K562 (cell line): ENCODE measurements around the gene HS3ST5. TPM values are rescaled to one million over a fixed set of nuclear protein-coding genes. Genes with fewer than 3 reads are reported as not detected.

ENCODE experiments used
- ATAC-seq: fragments of 200-7000 bp; cut with Tn5 transposase; 3 replicates; pipeline ENCODE4 v1.9.1; 2020; ENCODE audit warnings: moderate library complexity
- BruUV-seq: library from RNA; stranded (reverse); fragments of 400-500 nt; replicated peaks from 2 replicates; lab custom pipeline; 2021; lab: Mats Ljungman, UMichigan
- CTCF ChIA-PET: fragments of 300-600 bp; formaldehyde crosslinking; extraction: SDS; loops from one replicate; lab custom pipeline; 2021; ENCODE audit warnings: low intra/inter-chr PET ratio; lab: Yijun Ruan, JAX
- POLR2A ChIA-PET: fragments of 300-600, 350-650 bp; sonication (Branson Sonifier 250); formaldehyde crosslinking; extraction: SDS; loops from one replicate; lab custom pipeline; 2021; ENCODE audit warnings: antibody characterized with exemption, inconsistent platforms; lab: Yijun Ruan, JAX
- DNase-seq, 4 experiments: peaks; one replicate each; pipeline versions ENCODE4 v3.0.0 to v3.0.0-alpha.2; 2011 to 2018; ENCODE audit warnings: low spot score in 3 of 4, mixed read lengths in 3 of 4; ENCODE audit errors: extremely low read depth in 1 of 4
- FAIRE-seq: peaks from 2 replicates; lab custom pipeline; 2011; peaks lifted over from hg19 to GRCh38; lab: Jason Lieb, UNC
- H2AFZ ChIP-seq: 2 replicates; pipeline ENCODE4 v1.6.0; 2011; ENCODE audit warnings: low read depth, low read length, control low read depth, inconsistent platforms
- H3K27ac ChIP-seq: fragments of 200-600 bp; 3 replicates; pipeline ENCODE4 v1.8.0; 2011; ENCODE audit warnings: low read depth, mild to moderate bottlenecking, control low read depth, inconsistent platforms, low read length, moderate library complexity, mixed read lengths; ENCODE audit errors: extremely low read depth
- H3K27me3 ChIP-seq, 2 experiments: fragments of 300-600 bp in 1 of 2; 2 replicates in 1 of 2; 3 replicates in 1 of 2; pipeline versions ENCODE4 v1.6.0 to v1.8.0; 2011; ENCODE audit warnings: inconsistent platforms in 2 of 2, low read length in 2 of 2, mild to moderate bottlenecking in 1 of 2, mixed read lengths in 1 of 2, moderate library complexity in 1 of 2; ENCODE audit not compliant: control insufficient read depth in 2 of 2, insufficient read depth in 2 of 2
- H3K36me3 ChIP-seq: fragments of 300-600 bp; 3 replicates; pipeline ENCODE4 v1.8.0; 2011; ENCODE audit warnings: mild to moderate bottlenecking, low read length, inconsistent platforms; ENCODE audit not compliant: control insufficient read depth, insufficient read depth
- H3K4me1 ChIP-seq, 2 experiments: fragments of 200-600 bp in 1 of 2; replicated peaks in 1 of 2; 2 replicates in 1 of 2; 3 replicates in 1 of 2; pipeline versions ENCODE4 v1.5.1 to v1.8.0; 2011; ENCODE audit warnings: inconsistent platforms in 2 of 2, low read length in 2 of 2, mild to moderate bottlenecking in 1 of 2, mixed read lengths in 1 of 2, moderate library complexity in 1 of 2; ENCODE audit not compliant: control insufficient read depth in 2 of 2, insufficient read depth in 2 of 2
- H3K4me2 ChIP-seq: 2 replicates; pipeline ENCODE4 v1.6.1; 2011; ENCODE audit warnings: low read length, control low read depth, inconsistent platforms, mixed read lengths; ENCODE audit not compliant: insufficient read depth
- H3K4me3 ChIP-seq: fragments of 200-600 bp; sonication (generic), shearing (Covaris generic); 2 replicates; pipeline ENCODE4 v1.5.1; 2016; ENCODE audit warnings: control low read depth, inconsistent platforms
- H3K79me2 ChIP-seq: fragments of 200-600 bp; 3 replicates; pipeline ENCODE4 v1.8.0; 2011; ENCODE audit warnings: low read length, inconsistent platforms; ENCODE audit not compliant: control insufficient read depth, insufficient read depth
- H3K9ac ChIP-seq, 2 experiments: 2 replicates each; pipeline versions ENCODE4 v1.6.0 to v1.6.1; 2011; ENCODE audit warnings: low read depth in 2 of 2, low read length in 2 of 2, control low read depth in 1 of 2, inconsistent platforms in 1 of 2, mild to moderate bottlenecking in 1 of 2, mixed read lengths in 1 of 2; ENCODE audit not compliant: insufficient read depth in 1 of 2
- H3K9me1 ChIP-seq: one replicate; pipeline ENCODE4 v1.6.0; 2011; ENCODE audit warnings: inconsistent platforms, mild to moderate bottlenecking, low read length, moderate library complexity; ENCODE audit not compliant: control insufficient read depth, insufficient read depth
- H3K9me3 ChIP-seq: replicated peaks from 2 replicates; pipeline ENCODE4 v1.5.1; 2011; ENCODE audit warnings: low read depth, low read length, inconsistent platforms; ENCODE audit not compliant: control insufficient read depth, insufficient read depth
- H4K20me1 ChIP-seq: replicated peaks from 2 replicates; pipeline ENCODE4 v1.6.1; 2011; ENCODE audit warnings: low read length, inconsistent platforms, mixed read lengths; ENCODE audit not compliant: control insufficient read depth, insufficient read depth
- ELF4 ChIP-seq: fragments of 450-650 bp; formaldehyde crosslinking; IDR thresholded peaks from 2 replicates; pipeline ENCODE4 v1.4.0; 2022; ENCODE audit warnings: missing genetic modification characterization
- KDM1A ChIP-seq, 2 experiments: fragments of 450-650 bp; IDR thresholded peaks; 2 replicates each; pipeline ENCODE4 v1.6.1; 2016; ENCODE audit warnings: mild to moderate bottlenecking in 2 of 2
- MIER1 ChIP-seq: fragments of 450-650 bp; IDR thresholded peaks from 2 replicates; pipeline ENCODE4 v1.6.1; 2016; ENCODE audit warnings: antibody characterized with exemption, mild to moderate bottlenecking, low read depth
- NFYB ChIP-seq: IDR thresholded peaks from 2 replicates; pipeline ENCODE4 v1.6.1; 2011; ENCODE audit warnings: mild to moderate bottlenecking, moderate library complexity; ENCODE audit not compliant: insufficient read length; ENCODE audit errors: extremely low read depth
- PCBP2 ChIP-seq: fragments of 200-400 bp; formaldehyde crosslinking; IDR thresholded peaks from 2 replicates; pipeline ENCODE4 v1.6.1; 2018; ENCODE audit warnings: low read length, low read depth, mild to moderate bottlenecking, moderate library complexity; ENCODE audit not compliant: poor library complexity, severe bottlenecking
- PTBP1 ChIP-seq: fragments of 200-400 bp; formaldehyde crosslinking; IDR thresholded peaks from 2 replicates; pipeline ENCODE4 v1.6.1; 2017; ENCODE audit warnings: low read depth, low read length
- PTRF ChIP-seq: fragments of 450-650 bp; IDR thresholded peaks from 2 replicates; pipeline ENCODE4 v1.6.1; 2016; ENCODE audit warnings: mild to moderate bottlenecking, missing genetic modification characterization, missing compliant biosample characterization
- RB1 ChIP-seq: fragments of 450-650 bp; IDR thresholded peaks from 2 replicates; pipeline ENCODE4 v1.6.1; 2017; ENCODE audit warnings: low read depth, mild to moderate bottlenecking
- SAFB ChIP-seq: fragments of 200-400 bp; formaldehyde crosslinking; IDR thresholded peaks from 2 replicates; pipeline ENCODE4 v1.6.1; 2017; ENCODE audit warnings: low read depth, low read length, borderline replicate concordance
- YBX1 ChIP-seq: fragments of 450-650 bp; IDR thresholded peaks from 2 replicates; pipeline ENCODE4 v1.7.1; 2016; ENCODE audit warnings: mild to moderate bottlenecking
- ZNF551 ChIP-seq: fragments of 250-450 bp; sonication (Bioruptor Pico); IDR thresholded peaks from 2 replicates; pipeline ENCODE4 v1.5.0; 2021; ENCODE audit warnings: mild to moderate bottlenecking, moderate library complexity
- WGBS: fragments of 100-300 bp; shearing (Covaris generic); methylation state at CpG from one replicate; pipeline ENCODE4 v1.1.6; 2016; ENCODE audit warnings: low coverage, mixed read lengths; ENCODE audit not compliant: insufficient coverage; ENCODE audit errors: missing lambda C conversion rate; 5-methylcytosine and 5-hydroxymethylcytosine counted together
- in situ Hi-C: fragments of 300-500 bp; cut with MboI; formaldehyde crosslinking; loops from 4 replicates; pipeline ENCODE4 v1.15.0; 2018; ENCODE audit warnings: inconsistent platforms, mixed read lengths
- intact Hi-C: fragments of 100-400 bp; cut with micrococcal nuclease; formaldehyde crosslinking; loops from 2 replicates; pipeline ENCODE4 v1.14.2; 2022
- polyA plus RNA-seq, 8 experiments: library from polyadenylated mRNA; depleted of rRNA in 4 of 8; stranded (reverse) in 5 of 8; unstranded in 3 of 8; fragments of >200 nt; fragmentation: Nextera tagmentation in 2 of 8; fragmentation: Illumina TruSeq in 1 of 8; extraction: Ambion mirVana in 2 of 8; extraction: Trizol in 1 of 8; gene quantifications; 2 replicates each; pipeline versions ENCODE4 v1.2.1 to v1.2.3, GENCODE V29; 2011 to 2014; ENCODE audit warnings: inconsistent platforms in 1 of 8, missing spikeins in 1 of 8
- total RNA-seq, 7 experiments: library from RNA; depleted of rRNA in 6 of 7; stranded (reverse); fragments of >200 nt in 6 of 7; fragmentation: Illumina TruSeq in 2 of 7; extraction: Trizol in 2 of 7; gene quantifications; 2 replicates each; pipeline versions ENCODE4 v1.2.1 to v1.2.3, GENCODE V29; 2011 to 2021; ENCODE audit warnings: low replicate concordance in 1 of 7
- TF ChIP-seq, protein P1 (sequence below): fragments of 450-650 bp; formaldehyde crosslinking; IDR thresholded peaks from 2 replicates; pipeline ENCODE4 v1.4.0; 2022; ENCODE audit warnings: missing genetic modification characterization
- TF ChIP-seq, protein P2 (sequence below): fragments of 450-650 bp; IDR thresholded peaks from 2 replicates; pipeline ENCODE4 v1.6.1; 2016
- TF ChIP-seq, protein P3 (sequence below), 2 experiments: fragments of 450-650 bp; IDR thresholded peaks; 2 replicates each; pipeline ENCODE4 v1.6.1; 2016
- TF ChIP-seq, protein P4 (sequence below): fragments of 250-450 bp; sonication (Bioruptor Pico); IDR thresholded peaks from 2 replicates; pipeline ENCODE4 v1.4.0; 2020
- TF ChIP-seq, protein P5 (sequence below), 2 experiments: fragments of 200-800 bp in 1 of 2; sonication (Bioruptor generic) in 1 of 2; sonication (generic) in 1 of 2; formaldehyde crosslinking in 1 of 2; IDR thresholded peaks in 1 of 2; conservative IDR thresholded peaks in 1 of 2; 2 replicates each; pipeline versions ENCODE4 v1.5.0 to v1.6.1; 2016 to 2020; ENCODE audit warnings: missing compliant biosample characterization in 1 of 2, missing genetic modification characterization in 1 of 2, missing genetic modification reagents in 1 of 2

HS3ST5 gene
- total and polyA plus RNA-seq, 9 of the 15 experiments (the other 6 are each of a cell fraction or from before 2014, with no cell fraction given), result not detected

DNA sequence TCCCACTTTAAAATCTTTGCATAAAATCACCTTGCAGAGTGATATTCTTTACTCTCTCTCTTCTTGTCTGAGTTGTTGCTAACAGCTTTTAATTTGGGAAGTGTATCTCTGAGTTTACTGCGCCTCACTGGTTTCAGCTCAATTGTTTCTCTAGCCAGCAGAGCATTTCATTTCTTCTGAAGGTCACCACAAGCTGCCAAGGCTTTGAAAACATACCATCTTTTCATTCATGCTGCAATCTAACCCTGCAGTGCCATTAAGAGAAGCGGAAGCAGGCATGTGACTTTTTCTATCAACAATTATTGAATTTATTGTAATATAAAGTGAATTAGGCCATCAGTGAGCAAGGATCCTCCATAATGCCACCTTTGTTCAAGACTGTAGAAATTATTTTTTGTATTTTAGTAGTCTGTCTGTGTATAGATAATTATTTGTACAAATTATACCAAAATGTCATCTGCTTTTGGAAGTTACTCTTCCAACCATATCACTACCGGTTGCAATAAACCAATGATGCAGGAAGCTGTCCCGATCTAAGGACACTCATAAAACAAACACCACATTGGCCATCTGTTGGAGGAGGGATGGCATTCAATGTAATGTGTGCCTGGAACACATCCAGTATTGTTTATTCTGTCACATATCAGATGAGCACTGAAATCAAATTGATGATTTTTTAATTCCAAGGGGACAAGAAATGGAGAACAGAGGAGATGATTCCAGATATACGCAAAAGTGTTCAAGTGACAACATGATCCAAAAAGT lies 26.8 kb downstream of the HS3ST5 start:
- Histone ChIP-seq H3K9ac (no peak overlapping the region), H3K4me3 (no peak overlapping the region), H3K4me1 (no peaks in the 10 kb centered on the region), H3K36me3 (no peaks in the 10 kb centered on the region), H3K9me3 (no peaks in the 10 kb centered on the region), H3K79me2 (no peaks in the 10 kb centered on the region), H4K20me1 (no peaks in the 10 kb centered on the region), H3K27ac (no peak overlapping the region), H3K27me3 (no peaks in the 10 kb centered on the region), H3K9me1 (no peaks in the 10 kb centered on the region), H3K4me2 (no peak overlapping the region), H2AFZ (no peak overlapping the region)
- DNase-seq (no peak), ATAC-seq (no peak), FAIRE-seq (no peak)
- in situ Hi-C loops, result no loop called here
- ChIA-PET POLR2A (no interaction called here), CTCF (no interaction called here)
- 5% methylated on average over 5 of the region's 5 CpGs for WGBS
- intact Hi-C loops, result no loop called here
- BruUV-seq, result no TSS peak
- TF ChIP-seq RB1, result no peak
- no peak for TF ChIP-seq SAFB
- TF ChIP-seq PCBP2, result no peak
- TF ChIP-seq, protein P1, sequence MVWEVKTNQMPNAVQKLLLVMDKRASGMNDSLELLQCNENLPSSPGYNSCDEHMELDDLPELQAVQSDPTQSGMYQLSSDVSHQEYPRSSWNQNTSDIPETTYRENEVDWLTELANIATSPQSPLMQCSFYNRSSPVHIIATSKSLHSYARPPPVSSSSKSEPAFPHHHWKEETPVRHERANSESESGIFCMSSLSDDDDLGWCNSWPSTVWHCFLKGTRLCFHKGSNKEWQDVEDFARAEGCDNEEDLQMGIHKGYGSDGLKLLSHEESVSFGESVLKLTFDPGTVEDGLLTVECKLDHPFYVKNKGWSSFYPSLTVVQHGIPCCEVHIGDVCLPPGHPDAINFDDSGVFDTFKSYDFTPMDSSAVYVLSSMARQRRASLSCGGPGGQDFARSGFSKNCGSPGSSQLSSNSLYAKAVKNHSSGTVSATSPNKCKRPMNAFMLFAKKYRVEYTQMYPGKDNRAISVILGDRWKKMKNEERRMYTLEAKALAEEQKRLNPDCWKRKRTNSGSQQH (CRISPR knock-in tag), result no peak
- TF ChIP-seq YBX1, result no peak
- TF ChIP-seq MIER1, result no peak
- TF ChIP-seq, protein P2, sequence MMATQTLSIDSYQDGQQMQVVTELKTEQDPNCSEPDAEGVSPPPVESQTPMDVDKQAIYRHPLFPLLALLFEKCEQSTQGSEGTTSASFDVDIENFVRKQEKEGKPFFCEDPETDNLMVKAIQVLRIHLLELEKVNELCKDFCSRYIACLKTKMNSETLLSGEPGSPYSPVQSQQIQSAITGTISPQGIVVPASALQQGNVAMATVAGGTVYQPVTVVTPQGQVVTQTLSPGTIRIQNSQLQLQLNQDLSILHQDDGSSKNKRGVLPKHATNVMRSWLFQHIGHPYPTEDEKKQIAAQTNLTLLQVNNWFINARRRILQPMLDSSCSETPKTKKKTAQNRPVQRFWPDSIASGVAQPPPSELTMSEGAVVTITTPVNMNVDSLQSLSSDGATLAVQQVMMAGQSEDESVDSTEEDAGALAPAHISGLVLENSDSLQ, result no peak
- TF ChIP-seq, protein P3, sequence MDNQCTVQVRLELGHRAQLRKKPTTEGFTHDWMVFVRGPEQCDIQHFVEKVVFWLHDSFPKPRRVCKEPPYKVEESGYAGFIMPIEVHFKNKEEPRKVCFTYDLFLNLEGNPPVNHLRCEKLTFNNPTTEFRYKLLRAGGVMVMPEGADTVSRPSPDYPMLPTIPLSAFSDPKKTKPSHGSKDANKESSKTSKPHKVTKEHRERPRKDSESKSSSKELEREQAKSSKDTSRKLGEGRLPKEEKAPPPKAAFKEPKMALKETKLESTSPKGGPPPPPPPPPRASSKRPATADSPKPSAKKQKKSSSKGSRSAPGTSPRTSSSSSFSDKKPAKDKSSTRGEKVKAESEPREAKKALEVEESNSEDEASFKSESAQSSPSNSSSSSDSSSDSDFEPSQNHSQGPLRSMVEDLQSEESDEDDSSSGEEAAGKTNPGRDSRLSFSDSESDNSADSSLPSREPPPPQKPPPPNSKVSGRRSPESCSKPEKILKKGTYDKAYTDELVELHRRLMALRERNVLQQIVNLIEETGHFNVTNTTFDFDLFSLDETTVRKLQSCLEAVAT (IDR thresholded peaks at IDR 0.05), result no peak
- TF ChIP-seq, protein P4, sequence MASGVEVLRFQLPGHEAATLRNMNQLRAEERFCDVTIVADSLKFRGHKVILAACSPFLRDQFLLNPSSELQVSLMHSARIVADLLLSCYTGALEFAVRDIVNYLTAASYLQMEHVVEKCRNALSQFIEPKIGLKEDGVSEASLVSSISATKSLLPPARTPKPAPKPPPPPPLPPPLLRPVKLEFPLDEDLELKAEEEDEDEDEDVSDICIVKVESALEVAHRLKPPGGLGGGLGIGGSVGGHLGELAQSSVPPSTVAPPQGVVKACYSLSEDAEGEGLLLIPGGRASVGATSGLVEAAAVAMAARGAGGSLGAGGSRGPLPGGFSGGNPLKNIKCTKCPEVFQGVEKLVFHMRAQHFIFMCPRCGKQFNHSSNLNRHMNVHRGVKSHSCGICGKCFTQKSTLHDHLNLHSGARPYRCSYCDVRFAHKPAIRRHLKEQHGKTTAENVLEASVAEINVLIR (CRISPR knock-in tag), result no peak
- TF ChIP-seq PTBP1, result no peak
- no peak for TF ChIP-seq NFYB
- no peak for TF ChIP-seq ZNF551
- no peak for TF ChIP-seq ELF4 (CRISPR knock-in tag)
- TF ChIP-seq PTRF (tag), result no peak
- no peak for TF ChIP-seq KDM1A (IDR thresholded peaks at IDR 0.05)
- TF ChIP-seq, protein P5, sequence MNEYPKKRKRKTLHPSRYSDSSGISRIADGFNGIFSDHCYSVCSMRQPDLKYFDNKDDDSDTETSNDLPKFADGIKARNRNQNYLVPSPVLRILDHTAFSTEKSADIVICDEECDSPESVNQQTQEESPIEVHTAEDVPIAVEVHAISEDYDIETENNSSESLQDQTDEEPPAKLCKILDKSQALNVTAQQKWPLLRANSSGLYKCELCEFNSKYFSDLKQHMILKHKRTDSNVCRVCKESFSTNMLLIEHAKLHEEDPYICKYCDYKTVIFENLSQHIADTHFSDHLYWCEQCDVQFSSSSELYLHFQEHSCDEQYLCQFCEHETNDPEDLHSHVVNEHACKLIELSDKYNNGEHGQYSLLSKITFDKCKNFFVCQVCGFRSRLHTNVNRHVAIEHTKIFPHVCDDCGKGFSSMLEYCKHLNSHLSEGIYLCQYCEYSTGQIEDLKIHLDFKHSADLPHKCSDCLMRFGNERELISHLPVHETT (CRISPR knock-in tag; conservative IDR thresholded peaks at IDR 0.05 in 1 of 2, IDR thresholded peaks at IDR 0.05 in 1 of 2), result no peak
